GM21576 (cell line): Measurements from ENCODE around the gene GMNN.

Experiments used
- ATAC-seq: cut with Tn5 transposase; IDR thresholded peaks from one replicate; pipeline ENCODE4 v1.9.1; 2021; ENCODE audit warnings: mild to moderate bottlenecking, moderate library complexity; ENCODE audit not compliant: unreplicated experiment

The GMNN gene

DNA sequence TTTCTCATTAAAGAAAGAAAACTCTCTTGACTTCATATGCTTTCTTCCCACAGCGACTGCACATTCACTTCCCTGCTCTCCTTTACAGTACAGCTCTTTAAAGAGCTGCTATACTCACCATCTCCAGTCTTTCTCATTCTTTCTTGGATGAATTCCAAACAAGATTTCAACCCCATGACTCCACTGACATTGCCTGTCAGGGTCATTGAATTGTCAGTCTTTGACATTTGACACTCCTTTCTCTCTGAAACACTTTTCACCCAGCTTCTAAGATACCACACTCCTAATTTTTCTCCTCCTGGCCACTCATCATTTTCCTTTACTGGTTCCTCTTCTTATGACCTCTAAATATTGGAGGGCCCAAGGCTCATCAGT is 24.8 kb downstream of the GMNN start:
- ATAC-seq, result no peak

DNA sequence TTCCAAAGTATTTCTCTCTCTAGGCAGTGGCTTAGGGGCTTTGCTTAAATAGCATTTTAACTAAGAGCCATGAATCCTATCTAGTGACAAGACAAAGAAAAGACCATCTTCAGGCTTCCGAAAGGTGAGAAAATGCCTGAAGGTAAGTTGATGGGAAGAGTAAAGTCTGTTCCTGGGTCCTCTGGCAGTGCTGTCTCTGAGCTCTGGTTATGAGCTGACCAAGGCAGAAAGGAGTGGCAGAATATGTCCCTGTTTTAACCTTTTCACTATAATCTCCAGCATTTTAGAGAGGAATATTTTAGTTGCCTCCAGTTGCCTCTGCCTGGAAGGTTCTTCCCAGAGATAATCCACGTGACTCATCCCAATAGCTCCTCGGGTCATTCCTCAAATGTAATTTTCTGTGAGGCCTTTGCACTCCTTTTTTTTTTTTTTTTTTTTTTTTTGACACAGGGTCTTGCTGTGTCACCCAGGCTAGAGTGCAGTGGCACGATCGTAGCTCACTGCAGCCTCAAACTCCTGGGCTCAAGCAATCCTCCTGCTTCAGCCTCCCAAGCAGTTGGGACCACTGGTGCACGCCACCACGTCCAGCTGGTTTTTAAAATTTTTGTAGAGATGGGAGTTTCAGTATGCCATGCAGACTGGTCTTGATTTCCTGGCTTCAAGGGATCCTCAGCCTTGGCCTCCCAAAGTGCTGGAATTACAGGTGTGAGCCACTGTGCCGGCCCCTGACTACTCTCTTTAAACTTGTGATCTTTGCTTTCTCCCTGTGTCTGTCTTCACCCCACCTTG is 27.7 kb downstream of the GMNN start:
- ATAC-seq, result no peak

- ATAC-seq, result no peak
Observed at GRCh38 chr6:24807584-24807983, 32.8 kb downstream of the GMNN start.

DNA sequence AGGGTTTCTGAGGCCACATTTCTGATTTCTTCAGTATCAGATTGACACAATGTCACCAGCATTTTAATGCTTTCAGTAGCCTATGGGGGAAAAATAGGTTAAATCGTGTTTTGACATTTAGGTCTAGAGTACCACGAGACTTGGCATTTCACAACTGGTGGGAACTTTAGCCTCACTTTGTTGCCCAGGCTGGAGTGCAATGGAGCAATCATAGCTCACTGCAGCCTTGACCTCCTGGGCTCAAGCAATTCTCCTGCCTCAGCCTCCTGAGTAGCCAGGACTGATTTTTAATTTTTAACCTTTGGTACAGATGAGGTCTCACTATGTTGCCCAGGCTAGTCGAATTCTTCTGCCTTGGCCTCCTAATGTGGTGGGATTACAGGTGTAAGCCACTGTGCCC is 35.0 kb downstream of the GMNN start:
- ATAC-seq, result no peak

DNA sequence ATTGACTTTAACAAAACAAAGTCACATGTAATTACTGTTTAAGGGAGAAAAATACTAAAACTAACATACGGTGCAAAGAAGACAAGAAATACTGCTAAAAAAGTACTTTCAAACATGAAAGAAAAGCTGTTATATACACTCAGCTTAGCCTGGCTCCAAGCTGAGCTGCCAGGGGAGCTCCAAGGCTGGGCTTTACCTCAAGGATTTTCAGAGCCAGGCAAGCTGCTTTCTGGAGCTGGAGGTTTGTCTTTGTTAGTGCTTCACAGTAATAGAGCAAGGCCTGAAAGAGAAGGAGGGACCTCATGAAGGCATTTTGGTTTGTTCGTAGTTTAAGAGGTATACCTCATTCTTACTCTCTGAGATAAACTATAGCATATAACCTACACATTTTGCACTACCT is 43.6 kb downstream of the GMNN start:
- no peak for ATAC-seq

GRCh38 chr6:24821860-24822444 is 47.2 kb downstream of the GMNN start:
- ATAC-seq, result no peak

- no peak for ATAC-seq
Observed at GRCh38 chr6:24822696-24823095, 48.0 kb downstream of the GMNN start.

GRCh38 chr6:24823185-24823584 is 48.4 kb downstream of the GMNN start:
- no peak for ATAC-seq

DNA sequence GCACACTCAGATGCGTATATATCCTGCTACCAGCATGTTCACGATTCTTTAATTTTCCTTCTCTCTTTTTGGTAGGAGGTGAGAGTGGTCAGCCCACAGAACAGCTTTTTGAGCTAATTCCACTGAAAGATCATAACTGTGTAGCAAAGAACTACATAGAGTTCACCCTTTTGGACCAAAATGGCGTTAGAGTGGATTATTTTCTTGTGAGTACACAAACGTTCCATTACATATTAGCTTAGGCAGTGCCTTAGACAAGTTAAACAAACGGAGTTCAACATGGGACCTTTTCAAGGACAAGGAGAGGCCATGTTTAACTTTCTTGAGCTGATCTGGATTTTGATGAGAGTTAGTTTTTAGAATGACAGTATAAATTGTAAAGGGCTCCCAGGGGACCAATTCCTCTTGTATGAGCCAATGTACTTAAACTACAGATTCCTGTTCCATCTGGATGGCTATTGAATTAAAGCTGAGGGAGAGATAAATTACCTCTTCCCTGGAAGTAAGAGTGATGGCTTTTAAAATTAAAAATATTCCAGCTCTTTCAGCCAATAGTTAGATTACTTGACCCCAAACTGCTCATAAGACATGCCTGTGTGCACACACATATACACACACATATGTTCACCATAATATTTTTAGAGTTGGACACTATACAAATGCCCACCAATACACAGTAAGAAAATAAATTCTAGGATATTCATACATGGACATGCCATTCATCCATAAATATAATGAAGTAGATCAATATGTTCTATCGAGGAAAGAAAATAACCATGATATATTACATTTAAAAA is 49.6 kb downstream of the GMNN start:
- no peak for ATAC-seq

- no peak for ATAC-seq
Observed at GRCh38 chr6:24825130-24825630, 50.4 kb downstream of the GMNN start.

GRCh38 chr6:24827162-24827561 is 52.4 kb downstream of the GMNN start:
- no peak for ATAC-seq

DNA sequence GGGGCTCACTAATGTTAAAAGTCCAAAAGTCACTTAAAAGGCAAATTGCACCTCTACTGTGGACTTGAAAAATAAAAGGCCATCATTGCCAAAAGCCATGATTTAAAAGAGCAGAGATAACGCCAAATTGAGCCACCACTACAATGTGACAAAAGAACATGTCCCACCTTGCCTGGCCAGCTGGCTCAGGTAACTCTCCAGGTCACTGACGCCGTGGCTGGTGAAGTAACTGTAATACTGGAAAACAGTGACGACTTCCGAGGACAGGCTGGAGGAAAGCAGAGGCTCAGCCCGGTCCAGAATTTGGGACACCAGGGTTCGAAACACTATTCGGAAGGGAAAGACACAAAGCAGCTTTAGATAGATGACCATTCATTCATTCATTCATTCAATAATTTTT is 53.2 kb downstream of the GMNN start:
- no peak for ATAC-seq

DNA sequence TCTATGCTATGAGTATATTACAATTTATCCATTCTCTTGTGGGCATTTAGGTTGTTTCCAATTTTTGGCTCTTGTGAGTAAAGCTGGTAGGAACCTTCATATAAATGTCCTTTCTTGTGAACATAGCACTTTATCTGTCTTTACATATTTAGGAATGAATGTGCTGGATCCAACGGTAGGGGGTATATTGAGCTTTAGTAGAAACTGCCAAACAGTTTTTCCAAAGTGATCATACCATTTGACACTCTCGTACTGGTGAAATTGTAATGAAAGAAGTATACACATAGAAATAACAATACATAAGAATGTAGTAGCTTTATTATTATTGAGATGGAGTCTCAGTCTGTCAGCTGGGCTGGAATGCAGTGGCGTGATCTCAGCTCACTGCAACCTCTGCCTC is 54.9 kb downstream of the GMNN start:
- no peak for ATAC-seq

DNA sequence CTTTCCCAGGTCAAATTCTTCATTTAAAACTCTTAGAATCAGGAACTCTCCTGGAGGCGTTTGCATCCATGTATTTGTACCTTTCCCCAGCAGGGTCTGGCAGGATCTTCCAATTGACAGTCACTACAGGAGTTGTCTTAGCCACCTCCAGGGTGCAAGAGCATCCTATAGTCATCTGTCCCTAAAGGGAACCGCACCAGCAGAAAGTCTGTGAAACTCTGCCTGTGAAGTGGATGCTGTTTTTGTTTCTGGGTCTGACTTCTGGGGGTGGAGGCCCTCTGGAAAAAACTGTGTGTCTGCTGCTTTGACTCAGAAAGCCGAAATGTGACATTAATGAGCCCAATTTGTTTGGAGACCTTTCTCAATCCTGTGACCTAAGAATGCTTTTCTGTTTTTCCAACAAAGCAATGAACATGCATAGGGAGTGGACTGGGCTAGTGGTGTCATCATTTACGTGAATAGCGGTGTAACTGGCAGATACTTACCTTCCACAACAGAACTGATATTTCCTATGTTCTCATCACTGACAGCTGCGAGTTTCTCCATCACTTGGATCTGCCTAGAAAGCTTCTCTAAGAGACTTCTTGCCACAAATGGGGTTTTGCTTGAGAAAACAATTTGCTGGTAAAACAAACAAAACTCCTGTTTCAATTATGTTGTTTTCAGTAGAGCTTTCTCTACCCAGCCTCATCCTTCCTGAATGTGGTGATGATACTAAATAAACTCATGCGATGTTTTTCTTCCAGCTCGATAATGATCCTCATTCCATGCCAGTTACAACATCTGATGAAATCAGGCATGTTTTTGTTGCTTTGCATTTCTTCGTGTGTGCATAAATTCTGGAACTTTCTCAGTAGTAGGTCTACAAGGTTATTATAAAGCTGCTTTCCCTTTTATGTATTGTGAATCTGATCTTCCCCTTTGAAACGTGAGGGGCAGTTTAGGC is 57.3 kb downstream of the GMNN start:
- no peak for ATAC-seq

DNA sequence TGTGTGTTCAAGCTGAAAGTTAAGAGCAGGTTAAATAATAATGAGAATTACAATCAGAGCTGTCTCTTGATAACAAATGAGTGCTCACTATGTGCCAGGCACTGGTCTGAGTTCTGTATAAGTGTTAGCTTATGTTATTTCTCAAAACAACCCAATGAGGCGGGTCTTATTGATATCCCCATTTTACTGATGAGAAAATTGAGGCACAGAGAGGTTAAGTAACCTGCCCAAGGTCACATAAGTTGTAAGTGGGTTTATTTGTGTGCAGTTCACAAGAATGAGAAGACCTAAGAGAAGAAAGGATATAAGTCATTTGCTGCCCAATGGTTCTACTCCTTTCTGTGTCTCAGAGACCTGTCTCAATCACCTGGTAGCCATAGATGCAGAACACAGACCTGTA is 58.1 kb downstream of the GMNN start:
- no peak for ATAC-seq

- ATAC-seq, result no peak
Observed at GRCh38 chr6:24833711-24834386, 59.1 kb downstream of the GMNN start.
